OCI-LY1 (cell line): Measurements from ENCODE around the gene PPP4R3A.
"Not testable (repeated sequence)": the region's sequence is repeated elsewhere in the genome, so short reads cannot be mapped to it uniquely, and the experiment has no call there.

Experiments used
- H2AFZ ChIP-seq: fragments of 200-600 bp; sonication (generic), shearing (Covaris generic); 2 replicates; pipeline ENCODE4 v1.6.0; 2014; ENCODE audit warnings: antibody characterized with exemption, mild to moderate bottlenecking, low read length
- H3F3A ChIP-seq: fragments of 200-600 bp; sonication (generic), shearing (Covaris generic); 2 replicates; pipeline ENCODE4 v1.6.0; 2014; ENCODE audit warnings: mild to moderate bottlenecking, antibody characterized with exemption, low read length, moderate library complexity; ENCODE audit not compliant: insufficient read depth
- H3K27ac ChIP-seq: fragments of 200-600 bp; sonication (generic); 2 replicates; pipeline ENCODE4 v1.5.1; 2014; ENCODE audit warnings: low read length, mixed run types, mild to moderate bottlenecking, low read depth; ENCODE audit not compliant: poor library complexity, severe bottlenecking
- H3K27me3 ChIP-seq: fragments of 200-600 bp; sonication (generic); 2 replicates; pipeline ENCODE4 v1.6.0; 2014; ENCODE audit warnings: antibody characterized with exemption, mild to moderate bottlenecking, low read length, moderate library complexity; ENCODE audit not compliant: insufficient read depth
- H3K36me3 ChIP-seq: fragments of 200-600 bp; sonication (generic); 2 replicates; pipeline ENCODE4 v1.6.1; 2014; ENCODE audit warnings: mild to moderate bottlenecking, antibody characterized with exemption, low read length, moderate library complexity, mixed read lengths; ENCODE audit not compliant: insufficient read depth
- H3K4me1 ChIP-seq: fragments of 200-600 bp; sonication (generic); 2 replicates; pipeline ENCODE4 v1.5.1; 2014; ENCODE audit warnings: mild to moderate bottlenecking, low read length, moderate library complexity; ENCODE audit not compliant: insufficient read depth, severe bottlenecking
- H3K4me2 ChIP-seq: fragments of 200-600 bp; sonication (generic), shearing (Covaris generic); 2 replicates; pipeline ENCODE4 v1.6.1; 2014; ENCODE audit warnings: low read length
- H3K4me3 ChIP-seq: fragments of 200-600 bp; sonication (generic); 2 replicates; pipeline ENCODE4 v1.5.1; 2014; ENCODE audit warnings: low read length, low read depth, mild to moderate bottlenecking, mixed read lengths; ENCODE audit not compliant: poor library complexity, severe bottlenecking
- H3K79me2 ChIP-seq: fragments of 200-600 bp; shearing (Covaris generic); 2 replicates; pipeline ENCODE4 v1.6.1; 2016; ENCODE audit warnings: mixed run types, low read length, mixed read lengths; ENCODE audit not compliant: insufficient read depth
- H3K9ac ChIP-seq: fragments of 200-600 bp; sonication (generic), shearing (Covaris generic); 2 replicates; pipeline ENCODE4 v1.6.1; 2014; ENCODE audit warnings: mild to moderate bottlenecking, low read length, mixed read lengths
- H3K9me2 ChIP-seq: fragments of 200-600 bp; sonication (generic), shearing (Covaris generic); 2 replicates; pipeline ENCODE4 v1.6.1; 2014; ENCODE audit warnings: low read depth, mild to moderate bottlenecking, low read length, mixed read lengths
- H3K9me3 ChIP-seq: fragments of 200-600 bp; shearing (Covaris generic); 2 replicates; pipeline ENCODE4 v1.6.1; 2014; ENCODE audit warnings: low read length, mixed read lengths
- H4K20me1 ChIP-seq: fragments of 200-600 bp; sonication (generic), shearing (Covaris generic); 2 replicates; pipeline ENCODE4 v1.6.0; 2016; ENCODE audit warnings: mild to moderate bottlenecking, low read length; ENCODE audit not compliant: insufficient read depth
- EZH2 ChIP-seq: fragments of 200-600 bp; sonication (generic), shearing (Covaris generic); IDR thresholded peaks from 2 replicates; pipeline ENCODE4 v1.8.0; 2017; ENCODE audit warnings: borderline replicate concordance, mixed run types, mild to moderate bottlenecking, antibody characterized with exemption, low read length, moderate library complexity, mixed read lengths
- TF ChIP-seq, protein P1 (sequence below): fragments of 200-600 bp; sonication (generic), shearing (Covaris generic); IDR thresholded peaks from 2 replicates; pipeline ENCODE4 v1.5.1; 2017; ENCODE audit warnings: mild to moderate bottlenecking, antibody characterized with exemption, low read length, moderate library complexity, mixed read lengths

The PPP4R3A gene

DNA sequence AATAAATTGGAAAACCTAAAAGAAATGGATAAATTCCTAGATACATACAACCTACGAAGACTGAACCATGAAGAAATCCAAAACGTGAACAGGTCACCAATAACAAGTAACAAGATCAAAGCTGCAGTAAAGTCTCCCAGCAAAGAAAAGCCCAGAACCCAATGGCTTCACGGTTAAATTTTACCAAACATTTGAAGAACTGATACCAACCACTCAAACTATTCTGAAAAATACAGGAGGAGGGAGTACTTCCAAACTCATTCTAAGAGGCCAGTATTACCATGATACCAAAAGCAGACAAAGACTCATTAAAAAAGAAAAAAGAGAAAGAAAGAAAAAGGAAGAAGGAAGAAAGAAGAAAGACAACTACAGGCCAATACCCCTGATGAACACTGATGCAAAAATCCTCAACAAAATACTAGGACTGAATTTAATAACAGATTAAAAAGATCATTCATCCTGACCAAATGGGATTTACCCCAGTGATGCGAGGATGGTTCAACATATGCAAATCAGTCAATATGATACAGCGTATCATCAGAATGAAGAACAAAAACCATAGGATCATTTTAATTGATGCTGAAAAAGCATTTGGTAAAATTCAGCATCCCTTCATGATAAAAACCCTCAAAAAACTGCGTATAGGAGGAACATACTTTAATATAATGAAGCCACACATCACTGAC is 65.6 kb downstream of the PPP4R3A start:
- no peak for TF ChIP-seq EZH2
- TF ChIP-seq, protein P1, sequence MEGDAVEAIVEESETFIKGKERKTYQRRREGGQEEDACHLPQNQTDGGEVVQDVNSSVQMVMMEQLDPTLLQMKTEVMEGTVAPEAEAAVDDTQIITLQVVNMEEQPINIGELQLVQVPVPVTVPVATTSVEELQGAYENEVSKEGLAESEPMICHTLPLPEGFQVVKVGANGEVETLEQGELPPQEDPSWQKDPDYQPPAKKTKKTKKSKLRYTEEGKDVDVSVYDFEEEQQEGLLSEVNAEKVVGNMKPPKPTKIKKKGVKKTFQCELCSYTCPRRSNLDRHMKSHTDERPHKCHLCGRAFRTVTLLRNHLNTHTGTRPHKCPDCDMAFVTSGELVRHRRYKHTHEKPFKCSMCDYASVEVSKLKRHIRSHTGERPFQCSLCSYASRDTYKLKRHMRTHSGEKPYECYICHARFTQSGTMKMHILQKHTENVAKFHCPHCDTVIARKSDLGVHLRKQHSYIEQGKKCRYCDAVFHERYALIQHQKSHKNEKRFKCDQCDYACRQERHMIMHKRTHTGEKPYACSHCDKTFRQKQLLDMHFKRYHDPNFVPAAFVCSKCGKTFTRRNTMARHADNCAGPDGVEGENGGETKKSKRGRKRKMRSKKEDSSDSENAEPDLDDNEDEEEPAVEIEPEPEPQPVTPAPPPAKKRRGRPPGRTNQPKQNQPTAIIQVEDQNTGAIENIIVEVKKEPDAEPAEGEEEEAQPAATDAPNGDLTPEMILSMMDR = no peak

DNA sequence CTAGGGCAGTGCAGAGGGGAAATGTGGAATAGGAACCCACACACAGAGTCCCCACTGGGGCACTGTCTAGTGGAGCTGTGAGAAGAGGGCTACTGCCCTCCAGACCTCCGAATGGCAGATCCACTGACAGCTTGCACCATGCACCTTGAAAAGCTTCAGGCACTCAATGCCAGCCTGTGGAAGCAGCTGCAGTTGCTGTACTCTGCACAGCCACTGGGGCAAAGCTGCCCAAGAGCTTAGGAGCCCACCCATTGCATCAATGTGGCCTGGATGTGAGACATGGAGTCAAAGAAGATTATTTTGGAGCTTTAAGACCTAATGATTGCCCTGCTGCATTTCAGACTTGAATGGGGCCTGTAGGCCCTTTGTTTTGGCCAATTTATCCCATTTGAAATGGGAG is 70.8 kb downstream of the PPP4R3A start:
- no peaks in the 10 kb centered on the region for H3K79me2 ChIP-seq
- no peak overlapping the region for H2AFZ ChIP-seq
- no peak for TF ChIP-seq EZH2
- TF ChIP-seq, protein P1 = no peak
- H3K27ac ChIP-seq = no peak overlapping the region
- no peak overlapping the region for H3K9ac ChIP-seq
- H3K4me2 ChIP-seq = no peak overlapping the region
- no peaks in the 10 kb centered on the region; the same call in 1 of the 2 replicates for H3K27me3 ChIP-seq
- H3K4me1 ChIP-seq = no peaks in the 10 kb centered on the region
- no peaks in the 10 kb centered on the region for H3K9me2 ChIP-seq
- H3K9me3 ChIP-seq = 0 out of 2 replicates have a peak, but pooled peaks cover 3% of the 10 kb centered on the region
- H3F3A ChIP-seq = no peaks in the 10 kb centered on the region
- H3K36me3 ChIP-seq = no peaks in the 10 kb centered on the region; the same call in 1 of the 2 replicates
- H4K20me1 ChIP-seq = no peaks in the 10 kb centered on the region
- H3K4me3 ChIP-seq = no peak overlapping the region

More for the DNA sequence above, 65.6 kb downstream of the PPP4R3A start:
- Histone ChIP-seq H3K79me2 (no peaks in the 10 kb centered on the region), H3K4me2 (no peak overlapping the region), H4K20me1 (no peaks in the 10 kb centered on the region), H3K4me1 (no peaks in the 10 kb centered on the region), H3K9me3 (0 out of 2 replicates have a peak, but pooled peaks cover 3% of the 10 kb centered on the region), H3K27me3 (no peaks in the 10 kb centered on the region), H3K9me2 (no peaks in the 10 kb centered on the region), H3K4me3 (no peak overlapping the region), H3K9ac (no peak overlapping the region), H2AFZ (no peak overlapping the region), H3F3A (no peaks in the 10 kb centered on the region), H3K36me3 (no peaks in the 10 kb centered on the region; the same call in 1 of the 2 replicates), H3K27ac (no peak overlapping the region)

DNA sequence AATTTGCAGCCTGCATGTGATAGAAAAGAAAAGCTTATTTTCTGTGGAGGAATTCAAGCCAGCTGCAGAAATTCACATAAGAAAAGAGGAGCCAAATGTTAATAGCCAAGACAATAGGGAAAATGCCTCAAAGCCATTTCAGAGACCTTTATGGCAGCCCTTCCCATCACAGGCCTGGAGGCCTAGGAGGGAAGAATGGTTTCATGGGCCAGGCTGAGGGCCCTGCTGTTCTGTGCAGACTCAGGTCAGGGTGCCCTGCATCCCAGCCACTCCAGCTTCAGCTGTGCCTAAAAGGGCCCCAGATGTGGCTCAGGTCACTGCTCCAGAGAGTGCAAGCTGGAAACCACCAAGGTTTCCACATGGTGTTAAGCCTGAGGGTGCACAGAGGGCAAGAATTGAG is 71.3 kb downstream of the PPP4R3A start:
- no peak for TF ChIP-seq EZH2
- TF ChIP-seq, protein P1 = no peak
- H2AFZ ChIP-seq = no peak overlapping the region
- H3K27ac ChIP-seq = no peak overlapping the region
- no peak overlapping the region for H3K4me2 ChIP-seq
- no peaks in the 10 kb centered on the region for H3K4me1 ChIP-seq
- H3K4me3 ChIP-seq = no peak overlapping the region
- H3K9me2 ChIP-seq = no peaks in the 10 kb centered on the region
- no peaks in the 10 kb centered on the region; the same call in 1 of the 2 replicates for H3K27me3 ChIP-seq
- H3K36me3 ChIP-seq = no peaks in the 10 kb centered on the region; the same call in 1 of the 2 replicates
- no peaks in the 10 kb centered on the region for H3F3A ChIP-seq
- H4K20me1 ChIP-seq = no peaks in the 10 kb centered on the region
- no peaks in the 10 kb centered on the region for H3K79me2 ChIP-seq
- H3K9me3 ChIP-seq = 0 out of 2 replicates have a peak, but pooled peaks cover 3% of the 10 kb centered on the region
- H3K9ac ChIP-seq = no peak overlapping the region

DNA sequence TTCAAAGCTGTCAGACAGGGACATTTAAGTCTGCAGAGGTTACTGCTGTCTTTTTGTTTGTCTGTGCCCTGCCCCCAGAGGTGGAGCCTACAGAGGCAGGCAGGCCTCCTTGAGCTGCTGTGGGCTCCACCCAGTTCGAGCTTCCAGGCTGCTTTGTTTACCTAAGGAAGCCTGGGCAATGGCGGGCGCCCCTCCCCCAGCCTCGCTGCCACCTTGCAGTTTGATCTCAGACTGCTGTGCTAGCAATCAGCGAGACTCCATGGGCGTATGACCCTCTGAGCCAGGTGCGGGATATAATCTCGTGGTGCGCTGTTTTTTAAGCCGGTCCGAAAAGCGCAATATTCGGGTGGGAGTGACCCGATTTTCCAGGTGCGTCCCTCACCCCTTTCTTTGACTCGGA is 73.8 kb downstream of the PPP4R3A start:
- H3K4me3 ChIP-seq, H3K79me2 ChIP-seq, H3K36me3 ChIP-seq, H2AFZ ChIP-seq, H3F3A ChIP-seq, H3K9me2 ChIP-seq, H3K27ac ChIP-seq, H3K4me2 ChIP-seq, H3K4me1 ChIP-seq, H3K27me3 ChIP-seq, H3K9ac ChIP-seq, H4K20me1 ChIP-seq, H3K9me3 ChIP-seq: not testable (repeated sequence)
